ENCODE measurements around the gene TYW1. TPM values are rescaled to one million over a fixed set of nuclear protein-coding genes. Genes with fewer than 3 reads are reported as not detected.
"Not testable (repeated sequence)": the region's sequence is repeated elsewhere in the genome, so short reads cannot be mapped to it uniquely, and the experiment has no call there.

TYW1 gene
- polyA plus RNA-seq, 4 donors = 3.4 to 18.8 (median 8.1) TPM

- H3K27me3 ChIP-seq (ENCODE audit: control insufficient read depth in 3 of 3, insufficient read depth in 3 of 3, low read length in 3 of 3); H3K4me3 ChIP-seq (ENCODE audit: low read depth in 1 of 3, low read length in 3 of 3); H3K9me3 ChIP-seq (ENCODE audit: control insufficient read depth in 2 of 2, insufficient read depth in 1 of 2, low read depth in 1 of 2, low read length in 1 of 2); H3K36me3 ChIP-seq (ENCODE audit: control insufficient read depth in 3 of 3, insufficient read depth in 2 of 3, low read depth in 1 of 3, low read length in 3 of 3); H3K27ac ChIP-seq (ENCODE audit: low read depth in 1 of 3, low read length in 2 of 3); H3K4me1 ChIP-seq (ENCODE audit: control insufficient read depth in 3 of 3, insufficient read depth in 2 of 3, low read depth in 1 of 3, low read length in 2 of 3); DNase-seq; FAIRE-seq: not testable (repeated sequence)
- 41 to 73% (median 54%) methylated on average over 3 to 4 of the region's 4 CpGs for WGBS, 3 donors
Measured at GRCh38 chr7:67135617-67136486, 139.2 kb downstream of the TYW1 start.

- not testable (repeated sequence) for H3K4me1 ChIP-seq (ENCODE audit: control insufficient read depth in 3 of 3, insufficient read depth in 2 of 3, low read depth in 1 of 3, low read length in 2 of 3); H3K27me3 ChIP-seq (ENCODE audit: control insufficient read depth in 3 of 3, insufficient read depth in 3 of 3, low read length in 3 of 3); H3K36me3 ChIP-seq (ENCODE audit: control insufficient read depth in 3 of 3, insufficient read depth in 2 of 3, low read depth in 1 of 3, low read length in 3 of 3); DNase-seq; FAIRE-seq; H3K4me3 ChIP-seq (ENCODE audit: low read depth in 1 of 3, low read length in 3 of 3); H3K9me3 ChIP-seq (ENCODE audit: control insufficient read depth in 2 of 2, insufficient read depth in 1 of 2, low read depth in 1 of 2, low read length in 1 of 2); H3K27ac ChIP-seq (ENCODE audit: low read depth in 1 of 3, low read length in 2 of 3)
- WGBS, 3 donors = 83 to 95% (median 92%) methylated on average over 3 of the region's 3 CpGs
Measured at GRCh38 chr7:67137489-67137888, 140.9 kb downstream of the TYW1 start.

- not testable (repeated sequence) for FAIRE-seq
Measured at GRCh38 chr7:67139876-67140275, 143.2 kb downstream of the TYW1 start.

DNA sequence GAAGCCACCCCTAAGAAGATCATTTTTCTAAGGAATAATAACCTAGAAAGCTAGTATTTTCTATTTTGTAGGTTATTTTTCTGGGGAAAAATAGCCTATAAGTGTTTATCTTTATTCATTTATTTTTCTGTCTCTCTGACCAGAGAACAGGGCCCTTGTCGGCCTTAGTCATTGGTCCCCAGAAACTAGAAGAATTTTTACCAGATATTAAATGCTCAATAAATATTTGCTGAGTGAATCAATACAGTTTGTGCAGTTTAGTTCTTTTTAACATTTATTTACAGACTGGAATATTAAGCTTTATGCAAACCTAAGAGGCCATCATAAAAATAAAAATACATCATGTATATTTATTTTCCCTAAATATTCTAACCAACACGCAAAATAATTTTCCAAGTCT is 144.4 kb downstream of the TYW1 start:
- not testable (repeated sequence) for FAIRE-seq; H3K4me3 ChIP-seq (ENCODE audit: low read depth in 1 of 3, low read length in 3 of 3); H3K4me1 ChIP-seq (ENCODE audit: control insufficient read depth in 3 of 3, insufficient read depth in 2 of 3, low read depth in 1 of 3, low read length in 2 of 3); H3K27me3 ChIP-seq (ENCODE audit: control insufficient read depth in 3 of 3, insufficient read depth in 3 of 3, low read length in 3 of 3); H3K9me3 ChIP-seq (ENCODE audit: control insufficient read depth in 2 of 2, insufficient read depth in 1 of 2, low read depth in 1 of 2, low read length in 1 of 2); H3K27ac ChIP-seq (ENCODE audit: low read depth in 1 of 3, low read length in 2 of 3); DNase-seq; H3K36me3 ChIP-seq (ENCODE audit: control insufficient read depth in 3 of 3, insufficient read depth in 2 of 3, low read depth in 1 of 3, low read length in 3 of 3)
- WGBS, 3 donors = 89 to 98% (median 94%) methylated on average over 2 of the region's 2 CpGs

More at GRCh38 chr7:67139876-67140275, 143.2 kb downstream of the TYW1 start:
- not testable (repeated sequence) for DNase-seq; H3K36me3 ChIP-seq (ENCODE audit: control insufficient read depth in 3 of 3, insufficient read depth in 2 of 3, low read depth in 1 of 3, low read length in 3 of 3); H3K27me3 ChIP-seq (ENCODE audit: control insufficient read depth in 3 of 3, insufficient read depth in 3 of 3, low read length in 3 of 3); H3K4me1 ChIP-seq (ENCODE audit: control insufficient read depth in 3 of 3, insufficient read depth in 2 of 3, low read depth in 1 of 3, low read length in 2 of 3); H3K9me3 ChIP-seq (ENCODE audit: control insufficient read depth in 2 of 2, insufficient read depth in 1 of 2, low read depth in 1 of 2, low read length in 1 of 2); H3K4me3 ChIP-seq (ENCODE audit: low read depth in 1 of 3, low read length in 3 of 3); H3K27ac ChIP-seq (ENCODE audit: low read depth in 1 of 3, low read length in 2 of 3)
- WGBS, 3 donors = 94 to 97% (median 95%) methylated on average over 3 of the region's 3 CpGs

DNA sequence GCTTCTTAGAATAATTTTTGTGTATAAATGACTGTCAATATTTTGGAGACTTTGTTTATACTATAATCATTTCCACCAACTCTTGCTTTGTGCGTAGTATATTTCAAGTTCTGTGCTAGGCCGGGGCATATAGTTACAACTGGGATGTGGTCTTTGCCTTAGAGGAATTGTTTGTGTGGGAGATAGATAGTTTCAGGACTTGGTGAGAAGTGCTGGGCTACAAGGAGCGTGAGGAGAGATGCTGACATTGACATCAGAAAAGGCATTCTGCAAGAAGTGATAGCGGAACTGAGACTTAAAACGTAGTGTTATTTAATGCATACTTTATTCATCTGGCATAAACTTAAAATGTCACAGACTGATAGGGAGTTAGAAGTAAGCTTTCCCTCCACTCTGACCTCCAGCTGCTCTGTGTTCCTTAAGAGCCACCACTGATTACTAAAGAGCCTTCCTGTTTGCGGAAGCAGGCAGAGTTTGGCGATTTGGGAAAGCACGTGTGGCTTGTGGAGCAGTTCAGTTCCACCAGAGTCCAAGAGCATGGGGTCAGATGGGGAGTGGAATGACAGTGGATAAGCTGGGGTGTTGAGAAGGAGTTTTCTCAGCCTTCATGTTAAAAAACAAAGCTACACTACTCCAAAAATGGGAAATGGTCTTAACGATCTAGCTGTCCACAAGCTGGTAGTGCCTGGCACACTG is 146.6 kb downstream of the TYW1 start:
- WGBS, 3 donors = 67 to 93% (median 86%) methylated on average over 9 of the region's 9 CpGs
- not testable (repeated sequence) for H3K27me3 ChIP-seq (ENCODE audit: control insufficient read depth in 3 of 3, insufficient read depth in 3 of 3, low read length in 3 of 3); H3K4me3 ChIP-seq (ENCODE audit: low read depth in 1 of 3, low read length in 3 of 3); H3K4me1 ChIP-seq (ENCODE audit: control insufficient read depth in 3 of 3, insufficient read depth in 2 of 3, low read depth in 1 of 3, low read length in 2 of 3); H3K36me3 ChIP-seq (ENCODE audit: control insufficient read depth in 3 of 3, insufficient read depth in 2 of 3, low read depth in 1 of 3, low read length in 3 of 3); FAIRE-seq; DNase-seq; H3K27ac ChIP-seq (ENCODE audit: low read depth in 1 of 3, low read length in 2 of 3); H3K9me3 ChIP-seq (ENCODE audit: control insufficient read depth in 2 of 2, insufficient read depth in 1 of 2, low read depth in 1 of 2, low read length in 1 of 2)

- H3K4me1 ChIP-seq (ENCODE audit: control insufficient read depth in 3 of 3, insufficient read depth in 2 of 3, low read depth in 1 of 3, low read length in 2 of 3); H3K27ac ChIP-seq (ENCODE audit: low read depth in 1 of 3, low read length in 2 of 3); H3K36me3 ChIP-seq (ENCODE audit: control insufficient read depth in 3 of 3, insufficient read depth in 2 of 3, low read depth in 1 of 3, low read length in 3 of 3); H3K9me3 ChIP-seq (ENCODE audit: control insufficient read depth in 2 of 2, insufficient read depth in 1 of 2, low read depth in 1 of 2, low read length in 1 of 2); H3K4me3 ChIP-seq (ENCODE audit: low read depth in 1 of 3, low read length in 3 of 3); FAIRE-seq; H3K27me3 ChIP-seq (ENCODE audit: control insufficient read depth in 3 of 3, insufficient read depth in 3 of 3, low read length in 3 of 3): not testable (repeated sequence)
- peak; percentile 24 to 75 for DNase-seq
- WGBS, 3 donors = 17 to 71% (median 49%) methylated on average over 3 of the region's 3 CpGs
Measured at GRCh38 chr7:67145581-67146193, 149.1 kb downstream of the TYW1 start.

- not testable (repeated sequence) for H3K27ac ChIP-seq (ENCODE audit: low read depth in 1 of 3, low read length in 2 of 3); H3K27me3 ChIP-seq (ENCODE audit: control insufficient read depth in 3 of 3, insufficient read depth in 3 of 3, low read length in 3 of 3); DNase-seq; H3K9me3 ChIP-seq (ENCODE audit: control insufficient read depth in 2 of 2, insufficient read depth in 1 of 2, low read depth in 1 of 2, low read length in 1 of 2); H3K36me3 ChIP-seq (ENCODE audit: control insufficient read depth in 3 of 3, insufficient read depth in 2 of 3, low read depth in 1 of 3, low read length in 3 of 3); FAIRE-seq; H3K4me3 ChIP-seq (ENCODE audit: low read depth in 1 of 3, low read length in 3 of 3); H3K4me1 ChIP-seq (ENCODE audit: control insufficient read depth in 3 of 3, insufficient read depth in 2 of 3, low read depth in 1 of 3, low read length in 2 of 3)
Measured at GRCh38 chr7:67149131-67149530, 152.5 kb downstream of the TYW1 start.

GRCh38 chr7:67154374-67154773 is 157.7 kb downstream of the TYW1 start:
- H3K4me1 ChIP-seq (ENCODE audit: control insufficient read depth in 3 of 3, insufficient read depth in 2 of 3, low read depth in 1 of 3, low read length in 2 of 3); H3K4me3 ChIP-seq (ENCODE audit: low read depth in 1 of 3, low read length in 3 of 3); H3K27ac ChIP-seq (ENCODE audit: low read depth in 1 of 3, low read length in 2 of 3); FAIRE-seq; H3K9me3 ChIP-seq (ENCODE audit: control insufficient read depth in 2 of 2, insufficient read depth in 1 of 2, low read depth in 1 of 2, low read length in 1 of 2); DNase-seq; H3K27me3 ChIP-seq (ENCODE audit: control insufficient read depth in 3 of 3, insufficient read depth in 3 of 3, low read length in 3 of 3): not testable (repeated sequence)
- H3K36me3 ChIP-seq (ENCODE audit: control insufficient read depth in 3 of 3, insufficient read depth in 2 of 3, low read depth in 1 of 3, low read length in 3 of 3) = peaks cover 0 to 22% (median 0%) of the 10 kb centered on the region in 3 donors
